ENCODE measurements around the gene SPAG16. TPM values are rescaled to one million over a fixed set of nuclear protein-coding genes. Genes with fewer than 3 reads are reported as not detected.

The SPAG16 gene
- total RNA-seq, 1 experiment from 2014 or later = 0.30 TPM

- intact Hi-C loops (cut with micrococcal nuclease) = no loop called here
- Histone ChIP-seq H3K4me2 (ENCODE audit: low read length) (no peak overlapping the region), H3K4me1 (ENCODE audit: control insufficient read depth in 1 of 2, insufficient read depth in 2 of 2, low read length in 2 of 2) (no peaks in the 10 kb centered on the region), H4K20me1 (ENCODE audit: insufficient read depth) (no peaks in the 10 kb centered on the region), H3K27me3 (ENCODE audit: insufficient read depth, low read length) (no peaks in the 10 kb centered on the region), H3K27ac (ENCODE audit: low read depth, low read length) (no peak overlapping the region), H3K79me2 (ENCODE audit: insufficient read depth, low read length) (no peaks in the 10 kb centered on the region), H3K36me3 (ENCODE audit: control insufficient read depth in 1 of 2, insufficient read depth in 2 of 2, low read length in 2 of 2) (no peaks in the 10 kb centered on the region), H3K9ac (ENCODE audit: low read length) (no peak overlapping the region), H3K4me3 (replicated peaks in 1 of 2; ENCODE audit: low read depth in 1 of 2, low read length in 2 of 2) (no peak overlapping the region), H3K9me2 (ENCODE audit: insufficient read depth) (no peaks in the 10 kb centered on the region), H2AFZ (ENCODE audit: low read depth, low read length, poor library complexity, severe bottlenecking) (no peak overlapping the region), H3K9me3 (ENCODE audit: control insufficient read depth in 1 of 2, insufficient read depth in 1 of 2, low read depth in 1 of 2, low read length in 2 of 2) (no peaks in the 10 kb centered on the region)
- TF ChIP-seq ATF3 (IDR thresholded peaks at IDR 0.05) (no peak), RAD21 (IDR thresholded peaks at IDR 0.05; ENCODE audit: low read depth) (no peak), CTCF (IDR thresholded peaks at IDR 0.05 in 2 of 3, conservative IDR thresholded peaks at IDR 0.05 in 1 of 3; ENCODE audit: borderline replicate concordance in 1 of 3, insufficient read depth in 1 of 3, low read depth in 2 of 3, low read length in 2 of 3) (no peak), ZBTB33 (IDR thresholded peaks at IDR 0.05; ENCODE audit: extremely low read depth, insufficient replicate concordance, low read length) (no peak), POLR2AphosphoS5 (IDR thresholded peaks at IDR 0.05; ENCODE audit: low read depth, low read length) (no peak), CBX3 (IDR thresholded peaks at IDR 0.05; ENCODE audit: low read depth) (no peak), EGR1 (IDR thresholded peaks at IDR 0.05; ENCODE audit: low read depth) (no peak), TCF7L2 (IDR thresholded peaks at IDR 0.05; ENCODE audit: borderline replicate concordance, extremely low read depth, insufficient read depth, insufficient read length) (no peak), ZFX (IDR thresholded peaks at IDR 0.05) (no peak), EZH2phosphoT487 (IDR thresholded peaks at IDR 0.05; ENCODE audit: borderline replicate concordance) (no peak), POLR2A (IDR thresholded peaks at IDR 0.05; ENCODE audit: borderline replicate concordance, extremely low read depth, insufficient read depth, insufficient read length) (no peak), ZNF274 (IDR thresholded peaks at IDR 0.05; ENCODE audit: low read depth, low read length) (no peak), CEBPB (IDR thresholded peaks at IDR 0.05; ENCODE audit: low read depth) (no peak), ELF1 (IDR thresholded peaks at IDR 0.05; ENCODE audit: borderline replicate concordance, low read depth) (no peak), MAX (IDR thresholded peaks at IDR 0.05) (no peak), EZH2 (IDR thresholded peaks at IDR 0.05) (no peak), JUND (IDR thresholded peaks at IDR 0.05) (no peak), FOSL1 (IDR thresholded peaks at IDR 0.05; ENCODE audit: low read depth) (no peak)
- DNase-seq (ENCODE audit: low read depth, low spot score) (no peak), ATAC-seq (no peak)
- POLR2A ChIA-PET = no interaction called here
- CTCF ChIA-PET = no interaction called here
- RAD21 ChIA-PET (ENCODE audit: low non-redundant PET in 1 of 2, low total read pairs in 2 of 2, uncharacterized antibody in 2 of 2, unreplicated experiment in 2 of 2) = no interaction called here
- no TSS peak for BruUV-seq (replicated peaks)
Observed at GRCh38 chr2:213920014-213920413, 635.8 kb downstream of the SPAG16 start.
